Neural cell (in vitro differentiated cells): ENCODE measurements around the gene BCL11B. TPM values are rescaled to one million over a fixed set of nuclear protein-coding genes. Genes with fewer than 3 reads are reported as not detected.
A peak's percentile ranks its signal among the peaks of the same experiment; 100 is the strongest.

Source experiments
- H2AFZ ChIP-seq: fragments of 200-600, 300-800 bp; sonication (generic), shearing (Covaris generic); 2 replicates; pipeline ENCODE4 v1.6.0; 2014; ENCODE audit warnings: low read depth, mild to moderate bottlenecking, antibody characterized with exemption, low read length, moderate library complexity
- H3F3A ChIP-seq: fragments of 200-600 bp; shearing (Covaris generic); 2 replicates; pipeline ENCODE4 v1.6.1; 2016; ENCODE audit warnings: mild to moderate bottlenecking, moderate library complexity, mixed read lengths, antibody characterized with exemption, low read length; ENCODE audit not compliant: insufficient read depth, poor library complexity, severe bottlenecking
- H3K27ac ChIP-seq: fragments of 200-600, 300-800 bp; sonication (generic), shearing (Covaris generic); 2 replicates; pipeline ENCODE4 v1.5.1; 2014; ENCODE audit warnings: mild to moderate bottlenecking, low read length, moderate library complexity
- H3K27me3 ChIP-seq: fragments of 300-800, 200-600 bp; sonication (generic), shearing (Covaris generic); 2 replicates; pipeline ENCODE4 v1.6.0; 2014; ENCODE audit warnings: mild to moderate bottlenecking, low read depth, low read length, moderate library complexity; ENCODE audit not compliant: insufficient read depth
- H3K36me3 ChIP-seq: fragments of 300-800, 200-600 bp; sonication (generic), shearing (Covaris generic); 2 replicates; pipeline ENCODE4 v1.5.1; 2014; ENCODE audit warnings: mild to moderate bottlenecking, antibody characterized with exemption, low read length, moderate library complexity; ENCODE audit not compliant: insufficient read depth
- H3K4me2 ChIP-seq: fragments of 300-800, 200-600 bp; sonication (generic), shearing (Covaris generic); 2 replicates; pipeline ENCODE4 v1.6.0; 2014; ENCODE audit warnings: mild to moderate bottlenecking, low read length
- H3K4me3 ChIP-seq: fragments of 300-800, 200-600 bp; sonication (generic), shearing (Covaris generic); 2 replicates; pipeline ENCODE4 v1.5.1; 2014; ENCODE audit warnings: mild to moderate bottlenecking, low read length, moderate library complexity
- H3K79me2 ChIP-seq: fragments of 200-600 bp; shearing (Covaris generic); replicated peaks from 2 replicates; pipeline ENCODE4 v1.6.0; 2014; ENCODE audit warnings: mild to moderate bottlenecking, low read length, moderate library complexity; ENCODE audit not compliant: insufficient read depth
- H3K9ac ChIP-seq: fragments of 300-800, 200-600 bp; sonication (generic), shearing (Covaris generic); 2 replicates; pipeline ENCODE4 v1.6.1; 2016; ENCODE audit warnings: mild to moderate bottlenecking, low read length, mixed read lengths
- H3K9me2 ChIP-seq: fragments of 200-600 bp; shearing (Covaris generic); 2 replicates; pipeline ENCODE4 v1.6.1; 2016; ENCODE audit warnings: mild to moderate bottlenecking, low read length, mixed read lengths; ENCODE audit not compliant: insufficient read depth
- H3K9me3 ChIP-seq: fragments of 200-600, 300-800 bp; sonication (generic), shearing (Covaris generic); 2 replicates; pipeline ENCODE4 v1.6.1; 2016; ENCODE audit warnings: mild to moderate bottlenecking, mixed run types, low read length, moderate library complexity, mixed read lengths
- H4K20me1 ChIP-seq: fragments of 200-600 bp; shearing (Covaris generic); 2 replicates; pipeline ENCODE4 v1.6.1; 2016; ENCODE audit warnings: mild to moderate bottlenecking, mixed run types; ENCODE audit not compliant: insufficient read depth
- CTCF ChIP-seq: fragments of 450-650 bp; IDR thresholded peaks from 2 replicates; pipeline ENCODE4 v1.5.1; 2014; ENCODE audit warnings: antibody characterized with exemption, mild to moderate bottlenecking, moderate library complexity; ENCODE audit not compliant: poor library complexity, severe bottlenecking
- EP300 ChIP-seq: fragments of 450-650 bp; conservative IDR thresholded peaks from 2 replicates; pipeline ENCODE4 v1.6.1; 2014; ENCODE audit warnings: antibody characterized with exemption, mild to moderate bottlenecking, moderate library complexity; ENCODE audit not compliant: poor library complexity, severe bottlenecking
- EZH2 ChIP-seq: fragments of 200-600, 300-800 bp; shearing (Covaris generic), sonication (generic); IDR thresholded peaks from 2 replicates; pipeline ENCODE4 v1.6.1; 2014; ENCODE audit warnings: antibody characterized with exemption, low read length, borderline replicate concordance, mild to moderate bottlenecking; ENCODE audit not compliant: insufficient read depth, poor library complexity, severe bottlenecking
- MXI1 ChIP-seq: fragments of 450-650 bp; conservative IDR thresholded peaks from 2 replicates; pipeline ENCODE4 v1.6.1; 2014; ENCODE audit warnings: antibody characterized with exemption, mild to moderate bottlenecking; ENCODE audit not compliant: poor library complexity, severe bottlenecking
- POLR2AphosphoS5 ChIP-seq: IDR thresholded peaks from 2 replicates; pipeline ENCODE4 v1.6.1; 2012
- RAD21 ChIP-seq: fragments of 450-650 bp; conservative IDR thresholded peaks from 2 replicates; pipeline ENCODE4 v1.6.1; 2014; ENCODE audit warnings: antibody characterized with exemption, mild to moderate bottlenecking, moderate library complexity
- REST ChIP-seq: IDR thresholded peaks from 2 replicates; pipeline ENCODE4 v1.6.1; 2012; ENCODE audit warnings: borderline replicate concordance
- SMC3 ChIP-seq: fragments of 450-650 bp; conservative IDR thresholded peaks from 2 replicates; pipeline ENCODE4 v1.6.1; 2014; ENCODE audit warnings: antibody characterized with exemption, mild to moderate bottlenecking, moderate library complexity; ENCODE audit not compliant: poor library complexity
- TAF1 ChIP-seq: IDR thresholded peaks from 2 replicates; pipeline ENCODE4 v1.6.1; 2012; ENCODE audit warnings: low read depth
- polyA plus RNA-seq: library from polyadenylated mRNA; depleted of rRNA; stranded (reverse); fragments of >200 nt; gene quantifications from 2 replicates; pipeline ENCODE4 v1.2.3, GENCODE V29; 2014

The BCL11B gene
- polyA plus RNA-seq, 1 donor from 2014 or later, result 104 TPM

GRCh38 chr14:99192830-99193229 lies 79.2 kb downstream of the BCL11B start:
- no peak overlapping the region for H3K4me3 ChIP-seq
- no peaks in the 10 kb centered on the region for H3F3A ChIP-seq
- H3K9me3 ChIP-seq, result no peaks in the 10 kb centered on the region
- no peak overlapping the region for H2AFZ ChIP-seq
- H3K9ac ChIP-seq, result no peak overlapping the region
- peaks cover 4% of the 10 kb centered on the region for H3K36me3 ChIP-seq
- H3K27ac ChIP-seq, result no peak overlapping the region
- no peak overlapping the region for H3K4me2 ChIP-seq
- no peaks in the 10 kb centered on the region for H3K9me2 ChIP-seq
- no peak for TF ChIP-seq SMC3
- no peak for TF ChIP-seq REST
- TF ChIP-seq EP300, result no peak
- no peak for TF ChIP-seq POLR2AphosphoS5
- no peak for TF ChIP-seq TAF1
- peaks cover 89% of the 10 kb centered on the region for H3K79me2 ChIP-seq
- no peaks in the 10 kb centered on the region for H3K27me3 ChIP-seq
- peaks cover 98% of the 10 kb centered on the region for H4K20me1 ChIP-seq

- H2AFZ ChIP-seq, result no peak overlapping the region
- H3K79me2 ChIP-seq, result peaks cover 94% of the 10 kb centered on the region
- H3K27ac ChIP-seq, result no peak overlapping the region
- no peaks in the 10 kb centered on the region for H3K9me3 ChIP-seq
- H3K27me3 ChIP-seq, result no peaks in the 10 kb centered on the region
- no peaks in the 10 kb centered on the region for H3K9me2 ChIP-seq
- no peak overlapping the region for H3K4me3 ChIP-seq
- H3K36me3 ChIP-seq, result peaks cover 4% of the 10 kb centered on the region
- H3K9ac ChIP-seq, result no peak overlapping the region
- H4K20me1 ChIP-seq, result peaks cover 98% of the 10 kb centered on the region
- H3K4me2 ChIP-seq, result no peak overlapping the region
- no peaks in the 10 kb centered on the region for H3F3A ChIP-seq
- TF ChIP-seq CTCF (no peak), RAD21 (no peak), POLR2AphosphoS5 (peak; percentile 41)
Observed at GRCh38 chr14:99192028-99192621, 79.9 kb downstream of the BCL11B start.

GRCh38 chr14:99191395-99192027 lies 80.5 kb downstream of the BCL11B start:
- H3K4me2 ChIP-seq, result no peak overlapping the region
- TF ChIP-seq SMC3, result no peak
- TF ChIP-seq REST, result no peak
- no peak for TF ChIP-seq EZH2
- TF ChIP-seq RAD21, result no peak
- no peak for TF ChIP-seq EP300
- no peak for TF ChIP-seq CTCF
- TF ChIP-seq MXI1, result no peak
- TF ChIP-seq TAF1, result no peak
- TF ChIP-seq POLR2AphosphoS5, result no peak
- H3K27ac ChIP-seq, result no peak overlapping the region
- H3K9ac ChIP-seq, result no peak overlapping the region
- H3K4me3 ChIP-seq, result no peak overlapping the region
- H3K9me3 ChIP-seq, result no peaks in the 10 kb centered on the region
- no peak overlapping the region for H2AFZ ChIP-seq
- peaks cover 98% of the 10 kb centered on the region for H4K20me1 ChIP-seq
- H3K9me2 ChIP-seq, result no peaks in the 10 kb centered on the region
- peaks cover 94% of the 10 kb centered on the region for H3K79me2 ChIP-seq
- H3K27me3 ChIP-seq, result no peaks in the 10 kb centered on the region
- no peaks in the 10 kb centered on the region for H3K36me3 ChIP-seq
- H3F3A ChIP-seq, result no peaks in the 10 kb centered on the region
